Fibroblast of skin of left biceps (primary cell): Measurements from ENCODE around the gene ATP11A.

Experiments used
- DNase-seq, 2 experiments: peaks; one replicate each; pipeline ENCODE4 v3.0.0-alpha.2; 2013; ENCODE audit warnings: low read depth in 2 of 2

The ATP11A gene

GRCh38 chr13:112709825-112710783 lies 20.3 kb downstream of the ATP11A start:
- DNase-seq: no peak

- no peak for DNase-seq
These were observed 21.2 kb downstream of the ATP11A start for GRCh38 chr13:112710855-112711527.

- DNase-seq: peak; percentile 92 to 93
These were observed 21.9 kb downstream of the ATP11A start for GRCh38 chr13:112711528-112712265.

GRCh38 chr13:112712451-112713207 lies 22.8 kb downstream of the ATP11A start:
- DNase-seq: no peak

- no peak for DNase-seq
These were observed 23.8 kb downstream of the ATP11A start for GRCh38 chr13:112713517-112714253.

GRCh38 chr13:112714376-112715174 lies 24.7 kb downstream of the ATP11A start:
- DNase-seq: no peak

GRCh38 chr13:112715210-112715609 lies 25.4 kb downstream of the ATP11A start:
- no peak for DNase-seq

GRCh38 chr13:112715715-112716460 lies 26.1 kb downstream of the ATP11A start:
- DNase-seq: no peak

GRCh38 chr13:112716461-112716820 lies 26.6 kb downstream of the ATP11A start:
- no peak for DNase-seq

- DNase-seq: no peak
These were observed 27.1 kb downstream of the ATP11A start for GRCh38 chr13:112716841-112717520.

- no peak for DNase-seq
These were observed 28.5 kb downstream of the ATP11A start for GRCh38 chr13:112718318-112718717.

- no peak for DNase-seq
These were observed 29.2 kb downstream of the ATP11A start for GRCh38 chr13:112719016-112719415.

- no peak for DNase-seq
These were observed 29.7 kb downstream of the ATP11A start for GRCh38 chr13:112719556-112719955.

- DNase-seq: no peak
These were observed 30.4 kb downstream of the ATP11A start for GRCh38 chr13:112720251-112720650.

- DNase-seq: no peak
These were observed 31.0 kb downstream of the ATP11A start for GRCh38 chr13:112720814-112721197.

GRCh38 chr13:112721198-112722104 lies 31.6 kb downstream of the ATP11A start:
- DNase-seq: no peak

- DNase-seq: peak in 1 of 2 experiments; percentile 18
These were observed 32.8 kb downstream of the ATP11A start for GRCh38 chr13:112722433-112723263.
